GM10248 (cell line): Measurements from ENCODE around the gene DUS2.

Source experiments
- CTCF ChIA-PET: fragments of 300-600 bp; sonication (Branson Sonifier 250); formaldehyde crosslinking; extraction: SDS; loops from one replicate; lab custom pipeline; 2021; ENCODE audit warnings: antibody characterized with exemption; lab: Yijun Ruan, JAX
- POLR2A ChIA-PET: fragments of 350-650 bp; sonication (Branson Sonifier 250); formaldehyde crosslinking; extraction: SDS; loops from one replicate; lab custom pipeline; 2020; ENCODE audit warnings: antibody characterized with exemption; lab: Yijun Ruan, JAX
- DNase-seq: peaks from one replicate; pipeline ENCODE4 v3.0.0; 2012; ENCODE audit errors: extremely low spot score
- TF ChIP-seq, protein P1 (sequence below): IDR thresholded peaks from 2 replicates; pipeline ENCODE4 v1.5.1; 2012; ENCODE audit warnings: mild to moderate bottlenecking, low read depth; ENCODE audit errors: extremely low read depth, missing control alignments, control extremely low read depth

Gene DUS2

DNA sequence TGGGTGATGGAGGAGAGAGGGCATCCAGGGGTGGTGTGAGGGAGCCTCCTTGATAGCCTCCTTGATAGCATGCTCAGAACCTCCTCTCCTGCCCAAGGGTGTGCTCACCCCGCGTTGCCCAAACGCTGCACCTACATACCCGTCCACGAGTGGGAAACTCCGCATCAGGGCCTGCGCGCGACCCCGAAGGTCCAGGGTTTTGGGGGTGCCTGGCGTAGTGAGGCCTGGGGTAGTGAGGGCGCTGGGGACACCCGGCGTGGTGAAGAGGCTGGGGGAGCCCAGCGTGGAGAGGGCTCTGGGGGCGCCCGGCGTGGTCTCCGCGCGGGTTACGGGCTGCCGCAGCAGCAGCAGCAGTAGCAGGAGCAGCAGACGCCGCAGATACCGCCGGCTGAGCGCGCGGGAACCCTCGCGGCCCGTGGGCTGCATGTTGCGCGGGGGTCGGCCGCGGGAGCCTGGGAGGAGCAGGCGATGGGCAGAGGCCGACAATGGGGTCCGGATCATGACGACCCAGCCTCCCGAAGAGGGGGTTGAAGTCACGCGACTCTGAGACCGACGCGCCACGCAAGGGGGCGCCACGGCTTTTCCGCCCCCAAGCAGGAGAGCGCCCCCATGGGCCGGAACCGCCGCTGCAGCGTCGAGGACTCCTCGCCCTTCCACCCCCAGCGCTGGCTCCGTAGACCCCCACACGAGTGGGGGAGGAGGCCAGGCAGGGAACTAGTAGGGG lies 43.0 kb upstream of the DUS2 start, which contains the start of gene DPEP3:
TSS of gene DPEP3 (minus strand) at position 545 of the 724 bp plus-strand sequence. CDS start at position 426, 119 bp downstream.
- TF ChIP-seq, protein P1, sequence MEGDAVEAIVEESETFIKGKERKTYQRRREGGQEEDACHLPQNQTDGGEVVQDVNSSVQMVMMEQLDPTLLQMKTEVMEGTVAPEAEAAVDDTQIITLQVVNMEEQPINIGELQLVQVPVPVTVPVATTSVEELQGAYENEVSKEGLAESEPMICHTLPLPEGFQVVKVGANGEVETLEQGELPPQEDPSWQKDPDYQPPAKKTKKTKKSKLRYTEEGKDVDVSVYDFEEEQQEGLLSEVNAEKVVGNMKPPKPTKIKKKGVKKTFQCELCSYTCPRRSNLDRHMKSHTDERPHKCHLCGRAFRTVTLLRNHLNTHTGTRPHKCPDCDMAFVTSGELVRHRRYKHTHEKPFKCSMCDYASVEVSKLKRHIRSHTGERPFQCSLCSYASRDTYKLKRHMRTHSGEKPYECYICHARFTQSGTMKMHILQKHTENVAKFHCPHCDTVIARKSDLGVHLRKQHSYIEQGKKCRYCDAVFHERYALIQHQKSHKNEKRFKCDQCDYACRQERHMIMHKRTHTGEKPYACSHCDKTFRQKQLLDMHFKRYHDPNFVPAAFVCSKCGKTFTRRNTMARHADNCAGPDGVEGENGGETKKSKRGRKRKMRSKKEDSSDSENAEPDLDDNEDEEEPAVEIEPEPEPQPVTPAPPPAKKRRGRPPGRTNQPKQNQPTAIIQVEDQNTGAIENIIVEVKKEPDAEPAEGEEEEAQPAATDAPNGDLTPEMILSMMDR, result peak; percentile 22
- ChIA-PET POLR2A (no interaction called here), CTCF (interaction anchor here (1.4 to 5.3 kb wide), 6 partner anchors 11 to 60 kb away, joined by 3 to 21 read pairs (median 7); no protein-coding TSS in a partner anchor)
- no peak for DNase-seq

DNA sequence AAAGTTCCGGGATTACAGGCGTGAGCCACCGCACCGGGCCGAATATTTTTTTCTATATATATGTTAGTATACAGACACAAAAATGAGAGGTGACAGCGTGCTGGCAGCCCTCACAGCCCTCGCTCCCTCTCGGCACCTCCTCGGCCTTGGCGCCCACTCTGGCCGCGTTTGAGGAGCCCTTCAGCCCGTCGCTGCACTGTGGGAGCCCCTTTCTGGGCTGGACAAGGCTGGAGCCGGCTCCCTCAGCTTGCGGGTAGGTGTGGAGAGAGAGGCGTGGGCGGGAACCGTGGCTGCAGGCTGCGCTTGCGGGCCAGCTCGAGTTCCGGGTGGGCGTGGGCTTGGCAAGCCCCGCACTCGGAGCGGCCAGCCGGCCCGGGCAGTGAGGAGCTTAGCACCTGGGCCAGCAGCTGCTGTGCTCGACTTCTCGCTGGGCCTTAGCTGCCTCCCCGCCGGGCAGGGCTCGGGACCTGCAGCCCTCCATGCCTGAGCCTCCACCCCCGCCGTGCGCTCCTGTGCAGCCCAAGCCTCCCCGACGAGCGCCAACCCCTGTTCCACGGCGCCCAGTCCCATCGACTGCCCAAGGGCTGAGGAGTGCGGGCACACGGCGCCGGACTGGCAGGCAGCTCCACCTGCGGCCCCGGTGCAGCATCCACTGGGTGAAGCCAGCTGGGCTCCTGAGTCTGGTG lies 40.9 kb upstream of the DUS2 start:
- CTCF ChIA-PET, result interaction anchor here (0.7 to 5.3 kb wide), 6 partner anchors 9 to 246 kb away, joined by 3 to 20 read pairs (median 4); no protein-coding TSS in a partner anchor

DNA sequence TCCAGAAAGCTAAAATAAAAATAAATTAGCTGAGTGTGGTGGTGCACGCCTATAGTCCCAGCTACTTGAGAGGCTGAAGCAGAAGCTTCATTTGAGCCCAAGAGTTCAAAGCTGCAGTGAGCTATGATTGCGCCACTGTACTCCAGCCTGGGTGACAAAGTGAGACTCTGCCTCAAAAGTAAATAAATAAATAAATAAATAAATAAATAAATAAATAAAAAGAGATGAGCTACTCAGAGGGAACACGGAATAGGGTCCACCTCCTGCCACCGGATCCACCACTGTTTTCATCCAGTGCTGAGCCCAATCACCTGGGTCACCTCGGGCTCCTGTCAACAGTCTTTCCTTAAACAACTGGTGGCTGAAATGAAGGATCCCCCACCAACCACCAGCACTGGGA lies 36.1 kb upstream of the DUS2 start:
- ChIA-PET CTCF (interaction anchor here (0.8 to 2.4 kb wide), 4 partner anchors 8 to 54 kb away, joined by 3 to 10 read pairs (median 4); no protein-coding TSS in a partner anchor), POLR2A (interaction anchor here (0.6 kb wide), 1 partner anchor 39 kb away, joined by 11 read pairs; no protein-coding TSS in a partner anchor)

More for the DNA sequence above, 40.9 kb upstream of the DUS2 start:
- no peak for DNase-seq
- POLR2A ChIA-PET, result no interaction called here
- TF ChIP-seq, protein P1, result no peak

DNA sequence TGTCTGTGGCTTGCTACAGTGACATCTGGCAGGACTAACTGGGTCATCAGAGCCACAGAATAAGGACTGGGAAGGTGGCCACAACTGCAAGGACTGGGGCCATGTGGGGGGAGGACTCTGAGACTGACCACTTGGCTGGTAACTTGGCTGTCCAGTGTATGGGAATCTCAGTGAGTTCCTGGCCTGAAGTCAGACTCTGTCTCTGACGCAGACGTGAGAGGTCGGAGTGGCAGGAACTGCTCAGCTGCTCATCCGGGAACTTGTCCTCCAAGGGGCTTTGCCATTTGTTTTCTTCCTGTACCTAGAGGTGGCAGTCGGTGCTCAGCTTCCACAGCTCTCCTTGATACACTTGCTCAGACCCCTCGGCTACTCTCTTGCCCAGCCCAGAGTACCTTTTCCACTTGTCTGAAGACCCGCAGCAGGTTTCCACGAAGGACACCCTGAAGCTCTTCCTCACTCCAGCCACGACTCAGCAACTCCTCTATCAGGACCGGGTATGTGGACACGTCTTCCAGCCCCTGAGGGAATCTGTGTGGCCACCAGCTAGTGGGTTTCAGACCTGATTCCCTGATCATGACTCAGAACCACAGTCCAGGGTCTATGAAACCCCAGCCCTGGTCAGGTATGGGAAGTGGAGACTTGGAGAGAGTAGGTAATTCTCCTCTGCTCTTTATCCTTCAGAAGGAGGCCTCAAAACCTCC lies 35.5 kb upstream of the DUS2 start:
- POLR2A ChIA-PET, result no interaction called here
- CTCF ChIA-PET, result interaction anchor here (1.3 to 2.0 kb wide), 3 partner anchors 7 to 53 kb away, joined by 3 to 7 read pairs (median 6); no protein-coding TSS in a partner anchor
- TF ChIP-seq, protein P1, result no peak
- DNase-seq, result no peak

More for the DNA sequence above, 36.1 kb upstream of the DUS2 start:
- DNase-seq, result no peak
- TF ChIP-seq, protein P1, result no peak

DNA sequence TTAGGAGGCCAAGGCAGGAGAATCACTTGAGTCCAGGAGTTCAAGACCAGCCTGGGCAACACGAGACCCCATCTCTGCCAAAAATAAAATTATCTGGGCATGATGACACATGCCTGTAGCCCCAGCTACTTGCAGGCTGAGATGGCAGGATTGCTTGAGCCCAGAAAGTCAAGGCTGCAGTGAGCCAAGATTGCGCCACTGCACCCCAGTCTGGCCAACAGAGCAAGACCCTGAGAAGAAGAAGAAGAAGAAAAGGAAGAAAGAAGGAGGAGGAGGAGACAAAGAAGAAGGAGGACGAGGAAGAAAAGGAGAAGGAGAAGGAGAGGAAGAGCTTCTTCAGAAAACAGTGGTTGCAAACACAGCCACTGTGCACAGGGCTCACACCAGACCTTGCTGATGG lies 34.4 kb upstream of the DUS2 start:
- ChIA-PET POLR2A (no interaction called here), CTCF (interaction anchor here (0.7 to 2.0 kb wide), 5 partner anchors 10 to 240 kb away, joined by 3 to 7 read pairs (median 4); no protein-coding TSS in a partner anchor)
- DNase-seq, result no peak
- TF ChIP-seq, protein P1, result no peak

DNA sequence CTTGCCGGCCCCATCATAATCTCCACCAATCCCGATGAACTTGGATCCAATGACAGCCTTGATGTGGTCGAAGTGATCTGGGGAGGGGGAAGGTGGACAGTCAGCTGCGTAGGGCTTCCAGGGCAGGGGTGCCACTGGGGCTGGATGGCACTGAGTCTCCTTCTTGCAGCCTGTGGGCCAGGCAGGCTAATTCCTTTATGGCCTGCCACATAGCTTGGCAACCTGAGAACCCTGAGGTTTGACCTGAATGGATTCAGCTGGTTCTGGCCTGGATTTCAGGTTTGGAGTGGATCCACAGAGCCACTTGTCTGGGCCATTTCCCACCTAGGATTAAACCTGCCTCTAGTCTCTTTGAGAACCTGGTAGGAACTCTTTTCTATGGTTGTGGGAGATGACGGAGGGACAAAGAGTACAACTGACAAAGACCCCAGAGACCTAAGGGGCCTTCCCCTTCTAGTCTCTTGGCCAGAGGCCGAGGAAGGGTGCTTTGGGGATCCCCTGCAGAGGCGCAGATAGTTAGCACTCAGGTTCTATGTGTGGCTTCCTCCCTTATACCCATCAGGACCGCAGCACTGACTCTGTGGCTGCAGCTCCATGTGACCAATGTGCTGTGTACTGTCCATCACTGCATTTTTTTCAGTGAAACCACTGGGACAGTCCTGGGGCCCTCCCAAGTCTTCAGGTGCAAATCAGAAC lies 33.6 kb upstream of the DUS2 start:
- TF ChIP-seq, protein P1, result no peak
- CTCF ChIA-PET, result interaction anchor here (1.0 to 2.0 kb wide), 5 partner anchors 8 to 239 kb away, joined by 3 to 7 read pairs (median 3); no protein-coding TSS in a partner anchor
- peak; percentile 53 for DNase-seq
- POLR2A ChIA-PET, result no interaction called here
